Hippocampal formation (tissue), 2 donors: ENCODE results near the gene OPCML.
A peak's percentile ranks its signal among the peaks of the same experiment; 100 is the strongest.

ENCODE experiments used
- DNase-seq, 2 donors: peaks; one replicate each; lab custom pipeline; 2025; lab: John Stamatoyannopoulos, UW

Gene OPCML

DNA sequence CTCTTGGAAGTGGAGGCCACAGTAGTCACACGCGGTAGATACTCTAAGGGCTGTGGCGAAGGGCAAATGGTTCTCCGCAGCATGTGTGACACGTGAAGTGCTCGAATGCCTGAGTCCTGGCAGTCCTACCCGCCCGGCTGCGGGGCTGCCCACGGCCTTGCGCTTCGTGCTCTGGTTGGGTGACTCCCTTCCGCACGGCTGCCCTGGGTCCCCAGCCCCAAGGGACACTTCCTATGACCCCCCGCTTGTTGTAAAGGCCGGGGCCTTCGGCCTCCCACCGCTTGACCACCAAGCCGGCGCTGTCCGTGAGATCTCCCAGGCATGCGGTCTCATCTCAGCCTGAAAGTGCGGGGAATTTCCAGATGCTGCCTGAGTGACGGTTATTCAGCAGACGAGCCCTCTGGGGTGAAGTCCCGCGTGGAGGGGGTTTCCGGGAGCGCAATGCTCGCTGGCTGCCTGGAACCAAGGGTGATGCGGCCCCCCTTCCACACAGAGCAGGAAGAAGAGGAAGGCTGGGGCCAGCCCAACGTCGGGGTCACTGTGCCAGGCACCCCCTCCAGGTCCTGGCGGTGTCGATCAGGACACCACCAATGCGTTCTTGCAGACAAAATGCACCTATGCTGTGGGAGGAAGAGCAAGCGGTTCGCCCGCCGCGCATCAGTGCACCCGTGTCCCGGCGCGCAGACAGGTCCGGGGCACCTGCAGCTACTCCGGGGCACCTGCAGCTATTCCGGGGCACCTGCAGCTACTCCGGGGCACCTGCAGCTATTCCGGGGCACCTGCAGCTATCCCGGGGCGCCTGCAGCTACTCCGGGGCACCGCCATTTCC, 171.2 kb downstream of the OPCML start:
- DNase-seq, result no peak

DNA sequence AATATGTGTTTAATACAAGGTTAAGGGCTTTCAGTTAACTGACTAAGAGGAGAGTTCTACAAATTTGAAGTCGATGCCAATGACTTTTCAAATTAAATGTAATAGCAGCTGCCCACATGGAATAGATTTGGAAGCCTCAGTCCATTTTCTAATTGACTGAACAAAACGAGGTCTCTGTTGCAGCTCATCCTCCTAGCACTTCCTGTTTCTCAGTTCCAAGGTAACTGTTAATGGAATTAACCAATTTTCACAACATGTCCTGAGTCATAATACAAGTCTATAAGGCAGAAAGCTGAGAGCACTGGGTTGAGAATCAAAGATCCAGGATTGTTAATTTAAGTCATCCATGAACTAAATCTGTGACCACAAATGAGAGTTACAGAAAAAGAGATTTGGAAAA, 177.2 kb downstream of the OPCML start:
- no peak for DNase-seq

DNA sequence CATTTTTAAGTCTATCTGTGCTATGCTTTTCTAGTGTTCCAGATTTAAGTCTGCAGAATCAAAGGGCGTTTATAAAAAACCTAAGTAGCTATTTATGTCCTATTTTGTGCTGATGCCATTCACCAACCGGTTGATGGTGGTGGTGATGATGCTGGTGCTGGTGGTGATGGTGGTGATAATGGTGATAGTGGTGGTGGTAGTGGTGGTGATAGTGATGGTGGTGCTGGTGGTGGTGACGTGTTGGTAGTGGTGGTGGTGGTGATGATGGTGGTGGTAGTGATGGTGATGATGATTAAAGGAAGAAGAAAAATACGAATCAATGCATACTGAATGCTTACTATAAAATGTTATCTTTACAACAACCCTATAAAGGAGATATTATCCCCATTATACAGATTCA, 178.2 kb downstream of the OPCML start:
- DNase-seq, result no peak

DNA sequence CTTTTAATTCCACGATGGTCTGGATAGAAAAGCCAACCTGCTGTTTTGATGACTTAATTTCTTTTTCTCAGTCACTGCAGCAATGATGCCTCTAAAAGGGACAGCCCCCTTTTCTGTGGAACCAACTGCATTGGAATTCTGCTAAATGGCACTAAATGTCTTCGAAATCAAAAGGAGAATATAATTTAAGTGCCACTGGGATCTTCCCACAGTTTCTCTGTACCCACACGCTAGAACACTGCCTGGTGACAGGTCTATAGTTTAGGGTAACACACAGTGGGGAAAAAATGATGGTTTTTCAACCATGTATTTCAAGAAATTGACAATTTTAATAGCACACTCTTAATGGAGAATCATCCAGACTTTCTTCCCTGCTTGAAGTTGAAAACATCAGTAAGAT, 182.3 kb downstream of the OPCML start:
- no peak for DNase-seq

DNA sequence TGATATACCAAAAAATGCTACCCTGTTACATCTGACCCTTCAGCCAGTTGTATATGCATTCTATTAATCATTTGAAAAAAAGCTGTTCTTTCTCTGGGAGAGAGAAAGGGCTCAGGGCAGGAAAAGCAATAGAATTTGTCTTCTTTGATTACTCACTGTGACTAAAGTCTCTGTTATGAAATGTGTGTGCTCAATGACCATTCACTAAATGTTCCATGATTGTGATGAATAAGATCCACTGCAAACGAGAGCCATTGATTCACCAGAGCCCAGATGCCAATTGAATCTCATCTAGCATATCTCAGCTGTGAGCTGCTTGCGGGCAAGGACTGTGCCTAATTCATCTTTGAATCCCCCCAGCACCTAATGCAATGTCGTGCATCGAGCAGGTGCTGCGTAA, 184.3 kb downstream of the OPCML start:
- DNase-seq, result no peak

DNA sequence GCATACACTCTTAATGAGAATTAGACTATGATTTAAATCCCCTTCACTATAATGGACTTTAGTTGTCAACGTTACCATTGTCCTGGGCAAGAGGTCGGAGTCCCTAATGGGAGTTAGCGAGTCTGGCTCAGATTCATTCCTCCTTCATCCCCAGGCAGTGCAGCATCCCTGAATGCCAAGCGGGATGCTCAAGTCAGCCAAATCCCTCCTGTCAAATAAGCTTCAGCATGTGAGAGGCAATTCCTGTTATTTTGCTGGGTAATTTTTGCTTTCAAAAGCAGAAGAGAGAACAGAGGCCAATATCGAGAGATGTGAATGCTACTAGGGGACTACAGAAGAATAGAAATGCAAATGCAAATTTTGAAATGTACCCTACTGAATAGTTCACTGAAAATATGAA, 186.2 kb downstream of the OPCML start:
- DNase-seq, result no peak

DNA sequence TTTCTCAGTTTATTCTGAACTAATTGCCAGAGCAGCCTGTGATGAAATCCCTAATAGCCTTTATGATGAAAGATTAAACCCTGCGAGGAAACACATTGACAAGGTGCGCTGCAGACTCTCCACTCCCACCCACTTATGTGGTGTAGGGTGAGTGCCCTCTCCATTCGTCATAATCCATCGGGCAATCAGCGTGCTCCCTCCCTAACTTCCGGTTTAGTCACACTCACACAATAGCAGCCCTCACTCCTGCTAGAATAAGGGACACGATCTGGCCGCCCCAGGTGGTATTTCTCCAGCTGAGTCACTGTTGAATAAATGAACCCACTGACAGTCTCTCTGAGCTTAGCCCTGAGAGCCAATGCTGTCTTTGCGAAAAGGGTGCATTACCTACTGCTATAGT, 188.3 kb downstream of the OPCML start:
- no peak for DNase-seq

DNA sequence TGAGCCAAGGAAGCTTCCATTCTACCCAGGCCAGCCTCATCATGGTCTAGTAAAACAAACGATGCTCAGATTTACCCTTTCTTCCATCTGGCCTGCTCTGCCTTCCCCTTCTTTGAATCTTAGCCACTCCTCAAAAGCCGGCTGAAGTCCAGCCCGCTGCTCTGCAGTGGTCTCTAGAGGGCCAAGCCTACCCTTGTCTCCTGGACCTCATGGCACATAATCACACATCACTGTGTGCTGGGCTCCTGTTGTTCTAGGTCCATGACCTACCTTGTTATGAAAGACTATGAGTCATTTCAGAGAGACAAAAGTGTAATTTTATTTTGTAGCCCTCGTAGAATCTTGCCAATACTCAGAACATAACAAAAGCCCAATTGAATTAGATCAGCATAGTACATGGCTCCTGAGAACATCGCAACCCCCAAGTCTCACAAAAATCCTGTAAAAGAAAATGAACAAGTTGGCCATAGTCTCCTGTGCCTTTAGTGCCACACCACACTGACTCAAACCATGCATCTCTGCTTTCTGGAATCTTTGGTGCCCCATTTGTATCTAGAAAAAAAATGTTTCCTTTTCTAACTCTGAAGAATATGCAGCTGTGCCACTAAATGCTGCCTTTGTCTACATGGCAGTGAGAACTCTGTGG, 192.7 kb downstream of the OPCML start:
- peak in 1 of 2 donors; percentile 29 for DNase-seq

DNA sequence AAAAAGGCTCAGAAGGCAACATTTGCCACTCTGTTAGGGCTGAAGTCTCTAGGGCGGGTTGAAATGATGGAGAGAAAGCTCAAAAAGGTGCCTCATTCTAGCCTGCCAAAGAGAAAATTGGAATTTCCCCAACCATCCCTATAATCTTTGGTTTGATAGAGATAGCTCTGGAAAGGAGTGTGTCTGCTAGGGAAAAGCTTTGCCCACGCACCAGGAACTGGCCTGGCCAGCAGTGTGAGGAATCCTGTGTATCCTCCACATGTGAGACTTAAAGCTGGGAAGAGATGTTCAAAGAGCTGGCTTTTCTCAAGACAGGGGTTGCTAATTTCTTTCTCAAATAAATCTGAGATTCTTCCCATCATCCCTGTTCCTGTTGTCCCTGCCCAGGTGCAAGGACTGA, 193.7 kb downstream of the OPCML start:
- DNase-seq, result no peak

DNA sequence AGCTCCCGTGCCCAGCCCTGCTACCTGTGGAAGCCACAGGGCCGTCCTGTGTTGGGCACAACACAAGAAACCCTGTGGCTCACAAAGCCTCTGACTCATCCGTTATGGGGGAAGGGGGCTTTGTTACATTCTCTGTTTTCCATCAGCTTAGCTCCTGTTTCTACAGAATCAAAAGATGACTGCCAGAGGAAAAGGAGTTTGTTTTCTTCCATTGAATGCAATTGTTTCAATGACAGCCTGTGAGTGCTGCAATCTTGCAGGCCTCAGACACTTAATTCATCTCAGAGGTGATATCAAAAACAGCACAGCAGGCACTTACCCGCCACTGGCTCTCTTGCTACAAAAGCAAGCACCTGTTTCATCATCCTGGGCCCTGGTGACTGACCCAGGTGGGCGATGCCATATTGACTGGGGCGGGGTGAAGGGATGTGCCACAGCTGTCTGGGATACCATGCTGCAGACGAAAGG, 194.3 kb downstream of the OPCML start:
- no peak for DNase-seq

DNA sequence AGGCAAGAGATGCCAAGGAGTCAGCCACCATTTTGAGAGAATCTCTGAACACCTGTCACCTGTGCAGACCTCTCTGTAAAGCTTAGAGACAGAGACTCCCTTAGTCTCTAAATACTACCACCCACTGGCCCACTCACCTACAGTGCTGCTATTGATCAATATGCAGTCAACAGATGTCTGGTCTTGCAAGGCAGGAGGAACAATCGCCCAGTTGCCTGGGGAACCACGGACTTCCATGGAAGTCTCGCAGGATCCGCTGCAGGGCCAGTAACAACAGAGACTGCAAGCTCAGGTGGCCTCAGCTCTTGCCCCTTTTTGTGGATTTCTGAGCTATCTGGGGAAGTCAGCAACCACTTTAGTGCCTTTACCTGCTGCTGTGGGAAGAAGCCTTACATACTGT, 195.1 kb downstream of the OPCML start:
- DNase-seq, result no peak

DNA sequence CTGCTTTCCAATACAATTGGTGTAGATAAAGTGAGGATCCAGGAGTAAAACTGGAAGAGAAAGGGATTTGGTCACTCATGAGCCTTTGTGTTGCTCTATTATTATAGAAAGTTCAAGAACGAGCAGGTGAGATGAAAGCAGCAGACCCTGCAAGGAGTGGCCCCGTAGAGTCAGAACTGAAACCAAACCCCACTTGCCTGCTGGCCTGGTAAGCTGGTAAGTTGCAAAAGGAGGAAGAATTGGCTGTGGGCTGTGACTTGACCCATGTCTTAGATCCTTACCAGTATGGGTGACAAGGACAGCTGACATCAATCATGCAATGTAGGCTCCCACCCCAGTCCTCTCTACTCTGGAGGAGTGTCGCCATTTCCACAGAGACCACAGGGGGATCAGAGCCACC, 201.3 kb downstream of the OPCML start:
- no peak for DNase-seq

DNA sequence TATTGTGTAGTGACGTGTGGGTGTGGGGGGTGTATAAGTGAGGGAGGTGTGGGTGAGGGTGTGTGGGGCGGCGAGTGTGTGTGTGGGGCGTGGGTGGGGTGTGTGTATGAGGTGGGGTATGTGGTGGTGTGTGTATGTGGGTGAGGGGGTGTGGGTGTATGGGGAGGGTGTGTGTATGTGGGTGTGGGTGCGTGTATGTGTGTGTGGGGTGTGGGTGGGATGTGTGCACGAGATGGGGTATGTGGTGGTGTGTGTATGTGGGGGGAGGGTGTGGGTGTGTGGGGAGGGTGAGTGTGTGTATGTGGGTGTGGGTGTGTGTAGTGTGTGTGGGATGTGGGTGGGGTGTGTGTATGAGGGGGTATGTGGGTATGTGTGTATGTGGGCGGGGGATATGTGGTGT, 205.5 kb downstream of the OPCML start:
- no peak for DNase-seq

DNA sequence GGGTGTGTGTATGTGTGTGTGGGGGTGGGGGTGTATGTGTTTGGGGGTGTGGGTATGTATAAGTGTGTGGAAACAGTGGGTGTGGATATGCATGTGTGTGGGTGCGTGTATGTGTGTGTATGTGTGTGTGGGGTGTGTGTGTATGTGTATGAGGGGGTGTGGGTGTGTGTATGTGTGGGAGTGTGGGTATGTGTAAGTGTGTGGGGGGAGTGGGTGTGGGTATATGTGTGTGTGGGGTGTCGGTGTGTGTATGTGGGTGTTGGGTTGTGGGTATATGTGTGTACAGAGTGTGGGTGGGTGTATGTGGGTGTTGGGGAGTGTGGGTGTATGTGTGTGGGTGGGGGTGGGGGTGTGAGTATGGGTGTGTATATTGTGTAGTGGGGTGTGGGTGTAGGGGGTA, 206.0 kb downstream of the OPCML start:
- DNase-seq, result no peak

DNA sequence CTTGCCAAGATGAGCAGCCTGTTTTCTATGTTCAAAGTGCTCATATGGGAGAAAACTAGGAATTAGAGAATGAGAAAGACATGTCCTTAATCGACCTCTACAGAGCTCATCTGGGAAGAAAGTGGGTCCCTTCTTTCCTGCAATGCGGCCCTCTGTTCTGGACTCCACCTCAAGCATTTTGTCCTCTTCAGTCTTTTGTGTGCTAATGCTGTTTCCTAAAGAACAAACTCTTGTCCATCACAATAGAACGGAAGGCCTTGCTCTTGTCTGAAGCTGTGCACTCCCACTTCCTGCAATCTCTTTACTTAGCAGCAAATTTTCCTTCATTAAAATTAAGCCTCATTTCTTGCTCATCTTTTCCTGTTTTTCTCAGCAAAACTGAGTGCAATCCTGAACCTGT, 206.6 kb downstream of the OPCML start:
- DNase-seq, result no peak

DNA sequence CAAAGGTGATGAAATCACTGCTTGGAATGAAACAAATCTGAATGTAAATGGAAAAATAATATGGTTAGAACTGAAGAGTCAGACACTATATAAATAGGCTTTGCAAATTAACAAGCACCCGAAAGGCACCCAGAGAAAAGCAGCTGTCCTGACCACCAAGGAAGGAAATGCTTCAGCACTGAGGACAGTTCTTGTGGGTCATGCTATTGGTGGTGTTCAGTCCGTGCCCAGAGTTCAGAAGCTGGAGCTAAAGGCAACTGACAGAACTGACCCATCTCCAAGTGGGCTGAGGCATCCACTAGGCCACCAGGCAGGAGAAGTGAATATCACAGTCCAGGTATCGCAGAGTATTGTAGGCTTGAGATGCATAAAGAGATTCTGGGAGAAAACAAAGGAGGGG, 208.9 kb downstream of the OPCML start:
- DNase-seq, result no peak

DNA sequence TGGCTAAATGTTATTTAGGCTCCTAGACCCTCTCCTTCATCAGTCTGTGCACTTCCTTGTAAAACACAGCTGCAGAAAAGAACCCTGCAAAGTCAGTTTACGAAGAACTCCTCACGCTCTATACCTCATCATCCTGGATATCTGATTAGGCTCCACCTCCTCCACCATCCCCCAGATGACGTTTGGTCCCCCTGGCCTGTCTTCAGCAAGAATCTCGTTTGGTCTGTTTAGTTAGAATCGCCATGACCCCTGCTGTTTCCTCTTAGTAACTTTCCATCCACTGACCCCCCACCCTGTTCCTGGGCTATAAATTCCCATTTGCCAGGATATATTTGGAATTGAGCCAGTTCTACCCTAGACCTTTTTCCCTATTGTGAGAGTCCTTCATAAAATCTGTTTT, 214.1 kb downstream of the OPCML start:
- no peak for DNase-seq

DNA sequence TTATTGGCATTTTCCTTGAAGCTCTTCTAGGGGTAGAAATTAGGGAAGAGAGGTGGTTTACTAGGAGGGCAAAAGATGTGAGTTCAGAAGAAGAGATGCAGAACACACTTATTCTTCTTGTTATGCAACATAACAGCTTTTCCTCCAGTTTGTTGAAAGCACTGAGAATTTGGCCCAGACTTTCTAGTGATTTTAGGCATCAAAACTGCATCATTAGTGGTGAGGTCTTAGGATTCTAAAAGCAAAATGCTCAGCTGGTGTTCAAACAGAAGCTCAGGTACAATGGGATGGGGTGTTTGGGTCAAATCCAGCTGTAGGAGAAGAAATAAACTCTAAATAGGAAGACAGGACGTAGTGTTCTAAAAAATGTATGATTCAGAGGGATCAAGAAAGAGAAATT, 221.1 kb downstream of the OPCML start:
- no peak for DNase-seq

DNA sequence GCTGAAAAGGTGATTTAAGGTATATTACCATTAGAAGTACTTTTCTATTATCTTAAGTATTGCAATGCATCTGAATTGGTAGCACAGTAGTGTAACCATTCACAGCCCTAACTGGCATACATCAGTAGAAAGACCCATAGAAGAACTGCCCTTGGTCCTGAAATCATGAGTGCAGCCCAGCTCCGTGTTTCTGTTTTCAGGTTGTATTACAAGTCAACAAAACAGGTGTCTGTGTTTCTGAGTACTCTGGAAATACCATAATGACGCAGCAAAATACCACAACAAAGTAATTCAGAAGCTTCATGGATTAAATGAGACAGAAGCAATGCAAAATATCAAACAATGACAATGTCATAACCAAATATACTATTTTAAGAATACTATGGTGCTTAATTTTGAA, 226.3 kb downstream of the OPCML start:
- DNase-seq, result no peak

DNA sequence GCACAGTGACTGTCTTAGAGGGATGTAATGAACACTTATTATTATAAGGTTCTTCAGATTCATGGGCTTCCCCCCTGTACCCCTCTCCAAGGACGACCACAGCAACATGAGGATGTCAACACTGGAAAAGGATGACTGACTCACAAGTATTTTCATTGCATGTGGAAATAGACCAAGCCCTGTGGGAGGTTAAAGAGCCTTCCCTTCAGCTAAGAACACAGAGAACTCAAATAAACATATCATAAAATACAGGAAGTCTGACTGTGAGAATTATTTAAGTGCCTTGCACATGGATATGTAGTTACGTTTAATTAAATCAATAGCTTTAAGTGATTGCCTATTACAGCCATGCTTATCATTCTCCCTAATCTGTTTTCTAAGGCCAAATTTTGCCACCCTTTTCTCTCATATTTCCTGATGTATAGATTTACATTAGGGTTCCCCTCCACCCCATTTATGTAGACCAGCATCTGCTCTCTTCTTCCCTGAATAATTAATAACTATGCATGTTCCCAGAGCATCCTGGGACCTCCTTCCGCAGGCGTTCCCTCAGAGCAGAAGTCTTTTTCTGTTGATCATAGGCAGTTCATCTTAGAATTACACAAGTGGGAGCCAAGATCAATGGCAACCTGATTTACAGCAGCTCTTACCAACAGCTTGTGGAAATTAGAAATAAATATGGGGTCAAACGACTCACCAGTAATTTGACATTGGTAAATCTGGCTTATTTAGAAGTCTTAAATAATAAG, 226.9 kb downstream of the OPCML start:
- DNase-seq, result no peak

DNA sequence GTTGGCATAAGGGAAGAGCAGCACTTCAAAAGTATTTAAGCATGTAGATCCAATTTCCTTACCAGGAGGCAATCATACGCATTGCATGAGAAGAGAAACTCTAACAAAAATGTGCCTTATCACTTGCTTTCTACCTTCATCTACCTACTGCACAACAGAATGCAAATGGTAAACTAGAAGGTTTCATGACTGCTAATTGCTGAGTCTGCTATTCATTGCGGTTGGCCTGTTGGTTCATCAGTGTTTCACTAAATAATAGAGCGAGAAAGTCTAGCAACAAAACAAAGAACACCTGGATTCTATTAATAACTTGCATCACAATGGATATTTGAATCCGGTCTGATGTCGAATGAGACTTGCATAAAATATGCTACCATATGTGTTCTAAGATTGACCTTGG, 229.0 kb downstream of the OPCML start:
- DNase-seq, result no peak

DNA sequence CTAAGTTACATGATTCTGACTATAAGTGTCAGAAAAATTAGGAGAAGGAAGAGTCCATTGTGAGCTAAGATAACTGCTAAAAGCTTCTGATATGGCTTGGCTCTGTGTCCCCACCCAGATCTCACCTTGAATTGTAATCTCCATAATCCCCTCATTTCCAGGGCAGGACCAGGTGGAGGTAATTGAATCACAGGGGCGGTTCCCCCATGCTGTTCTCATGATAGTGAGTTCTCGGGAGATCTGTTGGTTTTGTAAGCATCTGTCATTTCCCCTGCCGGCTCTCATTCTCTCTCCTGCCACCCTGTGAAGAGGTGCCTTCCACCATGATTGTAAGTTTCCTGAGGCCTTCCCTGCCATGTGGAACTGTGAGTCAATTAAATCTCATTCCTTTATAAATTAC, 230.2 kb downstream of the OPCML start:
- DNase-seq, result no peak

DNA sequence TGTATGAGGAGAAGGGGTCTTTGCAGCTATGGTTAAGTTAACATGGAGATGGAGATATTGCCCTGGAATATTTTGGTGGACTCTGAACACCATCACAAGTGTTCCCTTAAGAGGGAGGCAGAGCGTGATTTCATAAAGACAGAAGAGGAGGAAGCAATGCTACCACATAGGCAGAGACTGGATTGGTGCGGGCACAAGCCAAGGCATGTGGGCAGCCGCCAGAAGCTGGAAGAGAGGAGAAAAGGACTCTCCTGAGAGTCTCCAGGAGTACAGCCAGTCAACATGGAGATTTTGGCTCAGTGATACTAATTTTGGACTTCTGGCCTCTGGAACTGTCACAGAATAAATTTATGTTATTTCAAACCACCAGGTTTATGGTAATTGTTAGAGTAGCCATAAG, 231.6 kb downstream of the OPCML start:
- DNase-seq, result no peak
